Measurements from ENCODE around the gene KCMF1.

GRCh38 chr2:85016446-85016845 lies 45.5 kb downstream of the KCMF1 start:
- TF ChIP-seq CTCF (IDR thresholded peaks at IDR 0.05; ENCODE audit: low read depth, low read length, missing input control) (no peak), NR2F2 (IDR thresholded peaks at IDR 0.05) (no peak), RAD21 (IDR thresholded peaks at IDR 0.05) (no peak), EGR1 (IDR thresholded peaks at IDR 0.05; ENCODE audit: low read depth in 2 of 2) (no peak), JUND (IDR thresholded peaks at IDR 0.05) (no peak)
